GM19452 (cell line): ENCODE data around the gene APEX1.
A peak's percentile ranks its signal among the peaks of the same experiment; 100 is the strongest.

ENCODE experiments used
- ATAC-seq: cut with Tn5 transposase; IDR thresholded peaks from one replicate; pipeline ENCODE4 v1.9.1; 2021; ENCODE audit not compliant: unreplicated experiment

The APEX1 gene

GRCh38 chr14:20454516-20455354, at the start of gene APEX1, which contains the start of gene OSGEP:
Gene APEX1, plus strand, starts transcription at chr14:20455226. Its CDS starts 420 bp downstream, at chr14:20455646.
Gene OSGEP, minus strand, starts transcription at chr14:20454812. Its CDS starts 129 bp downstream, at chr14:20454683.
- ATAC-seq: peak; percentile 86

- no peak for ATAC-seq
These were observed 45.8 kb upstream of the APEX1 start for GRCh38 chr14:20409226-20409625.

GRCh38 chr14:20412411-20412810, 42.6 kb upstream of the APEX1 start:
- peak; percentile 61 for ATAC-seq

GRCh38 chr14:20412876-20413743, 41.9 kb upstream of the APEX1 start, which contains the start of gene TEP1:
Gene TEP1, minus strand, starts transcription at chr14:20413501. Its CDS starts 5,062 bp downstream, at chr14:20408439.
- peak; percentile 64 for ATAC-seq

DNA sequence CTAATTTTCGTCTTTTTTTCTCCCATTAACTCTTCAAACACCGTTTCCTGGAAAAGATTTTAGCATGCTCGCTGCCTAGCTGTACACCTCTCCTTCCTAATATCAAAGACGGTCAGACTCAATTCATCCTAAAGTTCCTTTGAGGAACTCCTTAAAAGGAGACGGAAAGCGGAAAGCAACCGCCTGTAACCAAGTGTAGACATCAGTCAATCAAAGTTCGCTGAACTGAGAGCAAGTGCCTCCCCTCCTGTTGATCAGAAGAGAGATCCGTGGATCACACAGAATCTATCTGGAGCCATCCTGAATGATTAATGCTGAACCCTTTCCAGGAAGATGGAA, 41.3 kb upstream of the APEX1 start:
- no peak for ATAC-seq

GRCh38 chr14:20415782-20416206, 39.2 kb upstream of the APEX1 start:
- no peak for ATAC-seq

- no peak for ATAC-seq
These were observed 38.8 kb upstream of the APEX1 start for GRCh38 chr14:20416223-20416622.

DNA sequence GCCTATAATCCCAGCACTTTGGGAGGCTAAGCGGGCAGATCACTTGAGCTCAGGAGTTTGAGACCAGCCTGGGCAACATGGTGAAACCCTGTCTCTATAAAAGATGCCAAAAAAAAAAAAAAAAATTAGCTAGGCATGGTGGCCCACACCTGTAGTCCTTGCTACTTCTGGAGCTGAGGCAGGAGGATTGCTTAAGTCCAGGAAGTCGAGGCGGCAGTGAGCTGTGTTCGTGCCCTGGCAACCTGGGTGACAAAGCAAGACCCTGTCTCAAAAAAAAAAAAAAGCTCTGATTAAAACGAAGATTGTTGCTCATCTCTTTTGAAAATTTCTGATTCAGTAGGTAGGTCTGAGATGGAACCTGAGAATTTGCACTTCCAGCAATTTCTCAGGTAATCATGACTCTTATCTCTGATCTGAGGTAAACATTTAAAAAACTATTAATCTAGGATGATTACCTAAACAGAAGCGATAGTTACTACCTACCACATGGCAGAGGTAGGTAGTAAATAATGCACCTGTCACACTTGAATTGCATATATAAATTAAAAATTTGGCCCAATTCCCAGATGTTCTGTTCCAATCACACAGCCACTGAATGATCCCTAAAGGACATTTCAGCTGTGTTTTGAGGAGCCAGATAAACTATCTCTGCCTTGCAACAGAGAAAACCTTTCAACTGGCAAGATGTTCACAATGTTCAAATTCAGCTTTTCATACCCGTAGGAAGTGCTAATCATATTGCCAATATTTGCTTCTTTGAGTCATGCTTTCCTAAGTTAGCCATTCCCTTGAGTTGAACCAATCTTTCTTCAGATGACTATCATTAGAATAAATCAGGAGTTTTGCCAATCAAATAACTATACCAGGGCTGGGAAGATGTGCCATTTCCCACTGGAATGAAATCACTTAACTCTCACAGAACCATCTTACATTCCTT, 37.5 kb upstream of the APEX1 start:
- ATAC-seq: no peak

- ATAC-seq: no peak
These were observed 36.5 kb upstream of the APEX1 start for GRCh38 chr14:20418501-20418909.

DNA sequence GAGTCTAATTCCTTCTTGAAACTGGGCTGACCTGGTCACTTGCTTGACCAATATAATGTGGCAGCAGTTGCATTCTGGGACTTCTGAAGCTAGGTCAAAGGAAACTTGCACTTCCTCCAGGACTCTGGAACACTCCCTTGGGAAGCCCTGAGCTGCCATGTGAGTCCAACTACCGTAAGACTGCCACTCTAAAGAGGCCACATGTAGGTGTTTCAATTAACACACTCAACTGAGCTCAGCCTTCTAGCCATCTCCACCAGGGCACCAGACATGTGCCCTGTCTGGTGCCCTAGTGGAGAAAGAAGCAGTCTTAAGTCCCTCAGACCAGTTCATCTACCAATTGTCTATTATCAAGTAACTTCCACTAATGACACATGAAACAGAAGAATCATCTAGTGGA, 35.6 kb upstream of the APEX1 start:
- ATAC-seq: no peak

DNA sequence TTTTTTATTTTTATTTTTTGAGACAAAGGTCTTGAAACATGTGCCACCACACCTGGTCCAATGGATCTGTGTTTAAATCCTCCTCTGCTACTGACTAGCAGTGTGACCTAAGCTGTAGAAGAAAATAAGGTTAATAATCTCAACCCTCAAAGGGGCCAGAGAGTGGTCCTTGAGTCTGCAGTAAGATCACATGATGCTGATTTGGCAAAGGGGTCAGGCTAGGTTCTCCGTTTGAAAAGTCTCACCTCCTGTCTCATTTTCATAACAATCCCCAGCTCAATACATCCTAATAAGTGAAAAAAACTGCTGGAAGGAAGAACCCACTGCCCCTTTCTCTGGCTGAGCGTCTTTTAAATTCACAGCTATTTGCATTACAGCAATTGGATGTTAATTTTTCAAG, 33.8 kb upstream of the APEX1 start:
- ATAC-seq: no peak

- ATAC-seq: no peak
These were observed 32.1 kb upstream of the APEX1 start for GRCh38 chr14:20422886-20423285.

- no peak for ATAC-seq
These were observed 30.2 kb upstream of the APEX1 start for GRCh38 chr14:20424851-20425250.

DNA sequence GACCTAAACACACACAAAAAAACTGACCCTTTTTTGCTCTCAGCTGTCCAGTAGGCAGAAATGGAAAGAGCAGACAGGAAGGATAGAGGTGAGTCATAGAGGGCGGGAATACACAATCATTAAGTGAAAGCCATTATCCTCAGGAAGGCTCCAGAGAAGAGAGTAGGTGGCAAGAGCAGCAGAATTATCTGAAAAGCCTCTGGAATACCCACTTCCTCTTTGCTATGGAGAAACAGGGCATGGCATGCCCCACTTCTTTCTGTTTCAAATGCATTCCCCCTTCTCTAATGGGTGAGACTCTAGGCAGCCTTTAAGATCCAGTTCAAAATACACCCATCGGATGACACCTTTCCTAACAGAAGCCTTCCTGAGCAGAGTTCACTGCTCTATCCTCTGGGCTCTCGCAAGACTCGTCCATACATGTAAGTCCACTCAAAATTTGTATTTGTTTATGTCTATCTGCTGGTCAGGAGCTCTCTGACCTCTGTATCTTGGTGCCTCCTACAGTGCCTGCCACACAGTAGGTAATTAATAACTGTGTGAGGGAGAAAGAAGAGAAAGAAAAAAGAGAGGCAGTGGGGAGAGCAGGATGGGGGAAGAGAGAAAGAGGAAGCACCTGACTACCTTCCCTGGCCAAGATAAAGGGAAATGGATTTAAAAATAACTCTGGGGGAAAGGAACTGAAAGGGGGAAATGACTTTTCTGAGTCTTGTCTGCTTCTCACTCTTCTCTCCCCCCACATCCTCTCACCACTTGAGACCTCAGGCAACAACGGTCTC, 27.6 kb upstream of the APEX1 start:
- peak; percentile 83 for ATAC-seq

GRCh38 chr14:20428010-20428365, 27.0 kb upstream of the APEX1 start:
- ATAC-seq: peak; percentile 34

- no peak for ATAC-seq
These were observed 26.2 kb upstream of the APEX1 start for GRCh38 chr14:20428802-20429201.

GRCh38 chr14:20429801-20430669, 25.0 kb upstream of the APEX1 start:
- no peak for ATAC-seq

DNA sequence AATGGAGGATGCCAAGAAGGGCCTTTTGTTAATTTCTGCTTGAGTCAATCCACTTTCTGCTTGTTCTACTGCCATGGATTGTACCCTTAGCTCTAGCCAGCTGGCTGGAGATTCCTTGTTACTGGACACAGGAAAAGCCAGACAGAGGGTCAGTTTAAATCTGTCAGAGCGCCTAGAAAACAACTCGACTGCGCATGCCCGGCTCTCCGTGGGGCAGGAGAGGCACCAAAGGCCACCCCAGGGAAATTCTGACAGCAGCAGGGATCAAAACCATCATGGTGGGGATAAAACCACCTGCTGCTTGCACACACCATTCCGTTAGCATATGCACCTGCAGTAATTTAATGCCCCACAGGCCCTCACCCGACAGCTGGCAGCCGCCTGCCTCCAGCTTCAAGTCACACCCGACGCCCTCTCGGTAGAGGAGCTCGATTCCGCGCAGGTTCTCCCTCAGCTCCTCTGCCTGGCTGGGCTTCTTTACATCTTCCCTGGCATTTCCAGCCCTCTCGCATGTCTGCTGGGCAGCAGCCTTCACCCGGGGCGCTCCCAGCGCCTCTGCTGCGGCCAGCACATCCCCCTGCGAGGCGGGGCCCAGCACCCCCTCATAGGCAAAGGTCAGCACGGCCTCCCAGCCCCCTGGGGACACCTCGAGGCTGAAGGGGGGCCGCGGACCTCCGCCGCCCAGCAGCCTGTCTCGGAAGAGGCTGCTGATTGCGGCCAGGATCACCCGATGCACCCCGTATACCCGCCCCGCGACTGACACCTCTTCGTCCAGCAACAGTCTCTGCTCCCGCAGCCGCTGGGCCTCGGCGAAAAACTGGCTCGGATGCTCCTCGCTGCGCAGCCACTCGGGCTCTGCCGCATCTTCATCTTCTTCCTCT, 20.1 kb upstream of the APEX1 start:
- no peak for ATAC-seq
